Stimulated activated CD4-positive, alpha-beta T cell treated with anti-CD3 and anti-CD28 coated beads, Interleukin-1b, Interleukin-23, amount 100 ng/mL, for 1 hour (primary cell): ENCODE results near the gene PC.
"Not testable (repeated sequence)": the region's sequence is repeated elsewhere in the genome, so short reads cannot be mapped to it uniquely, and the experiment has no call there.

Experiments
- DNase-seq, 2 donors: peaks; one replicate each; pipeline ENCODE4 v3.0.0-alpha.2; 2020; ENCODE audit warnings: low read depth in 2 of 2

The PC gene

DNA sequence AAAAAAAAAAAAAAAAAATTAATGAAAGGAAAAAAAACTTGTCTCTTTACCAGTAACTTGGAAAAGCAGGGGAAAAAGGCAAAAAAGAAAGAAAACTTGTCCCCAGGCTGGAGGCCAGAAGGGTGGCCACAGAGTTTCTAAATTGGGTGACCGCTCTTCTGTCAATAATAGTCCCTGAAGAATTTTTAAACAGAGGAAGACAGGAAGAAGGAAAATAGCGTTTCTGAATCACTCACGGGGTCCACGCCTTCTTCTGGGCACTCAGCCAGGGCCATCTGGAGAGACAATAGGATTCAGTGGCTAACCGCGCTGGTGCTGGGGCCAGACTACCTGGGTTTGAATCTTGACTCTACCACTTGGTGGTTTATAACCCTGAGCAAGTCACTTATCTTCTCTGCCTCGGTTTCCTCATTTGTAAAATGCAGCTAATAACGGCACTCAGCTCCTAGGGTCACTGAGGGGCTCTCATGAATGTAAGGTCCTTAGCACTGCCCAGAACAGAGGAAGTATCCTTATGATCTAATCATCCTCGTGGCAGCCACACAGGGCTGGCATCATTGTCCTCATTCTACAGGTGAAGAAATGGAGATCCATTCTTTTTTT lies 23.9 kb upstream of the PC start:
- DNase-seq: no peak

DNA sequence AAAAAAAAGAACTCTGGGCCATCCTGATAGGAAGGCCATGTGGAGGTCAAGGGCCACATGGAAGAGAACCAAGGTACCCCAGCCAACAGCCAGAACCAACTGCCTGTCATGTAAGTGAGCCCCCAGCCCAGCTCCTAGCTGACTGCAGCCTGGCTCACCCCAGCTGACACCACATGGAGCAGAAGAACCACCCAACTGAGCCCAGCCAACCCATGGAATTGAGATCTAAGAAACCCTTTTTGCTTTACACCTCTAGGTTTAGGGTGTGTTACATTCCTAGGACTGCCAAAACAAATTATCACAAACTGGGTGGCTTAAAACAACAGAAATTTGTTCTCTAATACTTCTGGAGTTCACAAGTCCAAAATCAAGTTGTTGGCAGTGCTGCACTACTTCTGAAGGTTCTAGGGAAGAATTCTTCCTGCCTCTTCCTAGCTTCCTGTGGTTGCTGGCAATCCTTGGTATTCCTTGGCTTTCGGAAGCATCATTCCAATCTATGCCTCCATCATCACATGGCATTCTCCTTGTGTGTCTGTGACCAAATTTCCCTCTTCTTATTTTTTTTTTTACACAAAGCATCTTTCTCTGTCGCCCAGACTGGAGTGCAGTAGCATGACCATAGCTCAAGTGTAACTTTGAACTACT lies 21.3 kb upstream of the PC start:
- DNase-seq: no peak

DNA sequence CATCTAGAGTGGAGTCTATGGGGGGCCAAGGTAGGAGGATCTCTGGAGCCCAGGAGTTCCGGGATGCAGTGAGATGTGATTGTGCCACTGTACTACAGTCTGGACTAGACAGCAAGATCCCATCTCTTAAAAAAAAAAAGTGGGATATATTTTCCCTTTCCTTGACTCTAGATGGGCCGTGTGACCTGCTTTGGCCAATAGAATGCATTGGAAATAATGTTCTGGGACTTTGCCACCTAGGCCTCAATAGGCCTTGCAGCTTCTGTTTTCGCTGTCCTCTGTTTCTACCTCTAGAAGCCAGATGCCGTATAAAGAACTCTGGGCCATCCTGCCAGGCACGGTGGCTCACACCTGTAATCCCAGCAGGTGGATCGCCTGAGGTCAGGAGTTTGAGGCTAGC lies 20.5 kb upstream of the PC start:
- no peak for DNase-seq

DNA sequence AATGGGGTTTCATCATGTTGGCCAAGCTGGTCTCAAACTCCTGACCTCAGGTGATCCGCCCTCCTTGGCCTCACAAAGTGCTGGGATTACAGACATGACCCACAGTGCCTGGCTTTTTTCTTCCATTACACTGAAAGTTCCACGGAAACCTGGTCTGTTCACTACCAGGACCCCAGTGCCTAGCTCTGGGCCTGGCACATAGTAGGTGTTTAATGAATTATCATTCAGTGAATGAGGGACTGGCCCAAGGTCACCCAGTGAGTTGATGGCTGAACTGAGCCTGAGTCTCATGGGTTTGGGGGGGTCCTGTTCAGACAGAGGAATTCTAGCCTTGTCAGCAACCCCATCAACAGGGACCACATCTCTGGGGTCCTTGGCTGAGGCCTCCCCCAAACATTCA lies 20.0 kb upstream of the PC start:
- DNase-seq: no peak

DNA sequence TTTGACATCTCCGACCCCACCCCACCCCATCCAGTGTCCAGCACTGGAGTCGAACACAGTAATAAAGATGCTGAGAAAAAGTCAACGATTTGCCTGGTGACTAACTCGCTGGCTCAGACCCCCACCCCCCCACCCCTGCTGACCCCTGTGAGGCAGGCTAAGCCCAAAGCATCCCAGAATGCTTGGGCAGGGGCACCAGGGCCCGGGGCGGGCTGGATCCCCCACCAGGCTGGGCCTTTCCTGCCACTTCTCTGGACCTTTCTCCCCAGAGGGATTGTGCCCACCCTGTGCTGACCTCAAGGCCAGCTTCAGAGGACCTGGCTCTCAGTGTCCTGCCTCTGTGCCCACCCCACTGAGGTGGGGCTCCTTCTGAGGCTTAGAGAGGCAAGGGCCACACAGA lies 18.7 kb upstream of the PC start:
- DNase-seq: no peak

DNA sequence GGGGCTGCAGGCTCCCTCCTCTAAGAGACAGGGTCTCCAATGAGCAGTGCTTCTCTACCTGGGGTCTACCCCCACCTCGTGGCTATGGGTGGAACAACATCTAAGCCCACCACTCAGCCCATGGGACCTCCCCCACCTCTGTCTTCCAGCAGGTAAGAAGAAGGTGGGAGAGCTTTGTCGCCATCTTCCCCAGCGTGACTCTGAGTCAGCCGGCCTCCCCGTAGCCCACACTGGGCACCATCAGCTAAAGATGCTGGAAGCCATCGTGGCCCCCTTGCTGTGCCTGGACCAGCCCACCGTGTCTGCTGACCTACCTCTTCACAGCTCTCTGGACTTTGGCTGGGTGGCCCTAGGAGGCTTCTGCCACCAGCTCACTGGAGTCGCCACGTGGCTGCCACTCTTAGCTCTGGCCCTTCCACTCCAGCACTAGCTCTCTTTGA lies 17.9 kb upstream of the PC start:
- peak in 1 of 2 donors; percentile 8 for DNase-seq

DNA sequence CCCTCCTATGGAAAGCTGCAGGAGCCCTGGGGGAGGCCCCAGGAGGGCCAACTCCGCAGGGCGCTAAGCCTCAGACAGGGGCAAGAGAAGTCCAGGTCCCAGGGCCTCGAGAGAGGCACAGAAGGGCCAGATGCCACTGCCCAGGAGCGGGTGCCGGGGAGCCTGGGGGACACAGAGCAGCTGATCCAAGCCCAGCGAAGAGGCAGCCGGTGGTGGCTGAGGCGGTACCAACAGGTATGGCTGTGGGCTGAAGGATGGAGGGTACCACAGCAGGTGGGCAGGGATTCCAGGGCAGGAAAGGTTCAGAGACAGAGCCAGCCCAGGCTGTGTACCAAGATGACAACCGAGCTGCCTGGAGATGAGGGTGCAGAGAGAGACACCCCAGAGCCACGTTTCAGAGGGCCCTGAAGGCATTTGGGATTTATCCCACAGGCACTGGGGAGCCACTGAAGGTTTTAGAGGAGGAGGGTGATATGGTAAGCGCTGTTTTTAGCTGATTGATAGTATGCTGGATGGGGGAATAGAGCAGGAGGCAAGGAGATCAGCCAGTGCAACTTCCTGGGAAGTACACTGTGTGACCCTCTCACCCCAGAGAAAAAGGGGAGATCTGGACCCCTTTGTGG lies 17.3 kb upstream of the PC start:
- no peak for DNase-seq

DNA sequence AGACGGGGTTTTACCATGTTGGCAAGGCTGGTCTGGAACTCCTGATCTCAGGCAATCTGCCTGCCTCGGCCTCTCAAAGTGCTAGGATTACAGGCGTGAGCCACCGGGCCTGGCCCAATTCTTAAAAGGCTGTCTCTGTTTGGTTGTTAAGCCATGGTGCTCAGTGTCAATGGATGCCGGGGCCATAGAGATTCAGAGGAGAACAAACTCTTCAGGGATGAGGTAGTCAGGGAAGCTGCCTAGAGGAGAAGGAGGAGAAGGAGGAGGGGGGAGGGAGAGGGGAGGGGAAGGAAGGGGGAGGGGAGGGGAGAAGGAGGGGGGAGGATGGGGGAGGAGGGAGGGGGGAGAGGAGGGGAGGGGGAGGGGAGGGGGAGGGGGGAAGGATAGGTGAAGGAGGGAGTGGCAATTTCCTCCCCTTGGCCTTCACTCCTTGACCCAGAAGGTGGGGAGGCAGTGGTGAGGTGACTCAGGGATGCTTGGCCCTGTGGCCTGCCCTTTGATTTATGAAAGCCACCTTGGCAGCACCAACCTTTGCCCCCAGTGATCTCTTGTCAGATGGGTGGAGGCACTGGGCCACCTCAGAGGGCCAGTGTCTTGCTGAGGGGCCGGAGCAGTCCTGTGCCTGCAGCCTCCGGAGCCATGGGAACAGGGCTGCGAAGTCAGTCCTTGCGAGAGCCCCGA lies 16.7 kb upstream of the PC start, which contains the start of gene C11orf86:
Gene C11orf86 (plus strand): TSS at position 581 of the 681 bp plus-strand sequence. CDS start 59 bp downstream, at position 640.
- no peak for DNase-seq

DNA sequence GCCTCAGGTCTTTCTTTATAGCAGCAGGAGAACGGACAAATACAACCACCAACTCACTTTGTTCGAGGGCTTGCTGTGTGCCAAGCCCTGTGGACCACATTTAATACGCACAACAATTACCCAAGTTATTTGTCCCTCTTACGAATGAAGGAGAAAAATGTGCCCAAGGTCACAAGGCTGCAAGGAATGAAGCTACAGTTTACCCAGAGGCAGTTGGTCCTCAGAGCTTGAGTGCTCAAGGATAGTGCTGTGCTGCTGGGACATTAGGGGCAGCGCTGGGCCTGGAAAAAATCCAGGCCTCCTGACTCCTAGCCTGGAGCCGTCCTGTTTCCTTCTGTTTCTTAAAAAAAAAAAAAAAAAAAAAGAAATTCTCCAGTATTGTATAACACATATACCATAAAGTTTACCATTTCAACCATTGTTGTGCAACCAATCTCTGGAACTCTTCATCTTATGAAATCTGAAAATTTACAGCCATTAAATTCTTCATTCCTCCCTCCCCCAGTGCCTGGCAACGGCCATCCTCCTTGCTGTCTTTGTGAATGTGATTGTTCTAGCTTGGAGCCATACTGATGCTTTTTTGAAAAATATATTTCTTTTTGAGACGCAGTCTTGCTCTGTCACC lies 15.9 kb upstream of the PC start:
- no peak for DNase-seq

DNA sequence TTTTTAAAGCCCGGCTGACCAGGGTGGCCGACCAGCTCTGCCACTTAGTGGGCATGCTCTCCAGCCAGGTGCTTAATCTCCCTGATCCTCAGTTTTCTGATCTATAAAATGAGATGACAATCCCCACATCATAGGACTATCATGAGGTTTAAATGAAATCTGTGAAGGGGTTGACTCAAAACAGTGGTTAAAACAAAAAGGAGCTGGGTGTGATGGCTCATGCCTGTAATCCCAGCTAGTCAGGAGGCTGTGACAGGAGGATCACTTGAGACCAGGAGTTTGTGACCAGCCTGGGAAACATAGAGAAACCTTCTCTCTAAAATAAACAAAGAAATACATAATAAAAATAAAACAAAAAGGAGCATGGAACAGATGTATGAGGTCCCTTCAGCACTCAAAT lies 13.3 kb upstream of the PC start:
- DNase-seq: no peak

DNA sequence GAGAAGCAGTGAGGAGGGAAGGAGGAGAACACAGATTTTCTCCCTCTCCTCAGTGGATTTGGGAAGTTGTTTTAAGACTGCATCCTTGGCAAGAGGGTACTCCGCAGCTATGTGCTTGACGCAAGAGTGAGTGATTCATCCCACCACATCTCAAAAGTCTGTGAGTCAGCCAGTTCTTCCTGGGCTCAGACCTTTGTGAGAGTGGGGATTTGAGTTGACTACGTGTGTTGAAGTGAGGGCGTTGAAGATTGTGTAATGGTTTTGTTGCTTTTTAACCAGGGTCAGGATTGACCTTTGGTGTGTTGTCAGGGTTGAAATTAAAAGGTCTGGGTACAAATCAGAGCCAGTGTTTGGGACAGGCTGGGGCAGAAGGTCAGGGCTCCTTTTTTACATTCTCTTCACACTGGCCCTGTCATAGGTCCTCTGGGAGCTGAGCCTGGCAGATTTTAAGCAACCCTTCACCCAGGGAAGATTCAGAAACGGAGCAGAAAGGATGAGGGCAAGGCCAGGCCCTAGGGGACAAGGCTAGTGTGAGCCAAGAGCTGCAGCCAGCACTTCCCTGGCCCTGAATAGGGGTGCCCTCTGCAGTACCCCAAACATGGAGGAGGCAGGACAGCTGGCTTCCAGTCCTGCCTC lies 12.7 kb upstream of the PC start:
- DNase-seq: no peak

DNA sequence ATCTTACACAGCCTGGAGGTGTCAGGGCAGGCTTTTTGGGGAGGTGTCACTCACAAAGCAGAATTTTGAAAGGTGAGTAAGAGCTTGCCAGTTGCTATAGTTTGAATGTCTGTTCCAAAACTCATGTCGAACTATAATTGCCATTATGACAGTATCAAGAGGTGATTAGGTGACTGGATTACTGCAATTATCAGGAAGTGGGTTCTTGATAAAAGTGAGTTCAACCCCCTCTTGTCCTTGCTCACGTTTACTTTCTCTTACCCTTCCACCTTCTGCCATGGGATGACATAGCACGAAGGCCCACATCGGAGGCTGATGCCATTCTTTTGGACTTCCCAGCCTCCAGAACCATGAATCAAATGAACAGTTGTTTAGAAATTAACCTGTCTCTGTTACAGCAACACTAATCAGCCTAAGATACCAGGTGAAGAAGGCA lies 12.2 kb upstream of the PC start:
- no peak for DNase-seq

DNA sequence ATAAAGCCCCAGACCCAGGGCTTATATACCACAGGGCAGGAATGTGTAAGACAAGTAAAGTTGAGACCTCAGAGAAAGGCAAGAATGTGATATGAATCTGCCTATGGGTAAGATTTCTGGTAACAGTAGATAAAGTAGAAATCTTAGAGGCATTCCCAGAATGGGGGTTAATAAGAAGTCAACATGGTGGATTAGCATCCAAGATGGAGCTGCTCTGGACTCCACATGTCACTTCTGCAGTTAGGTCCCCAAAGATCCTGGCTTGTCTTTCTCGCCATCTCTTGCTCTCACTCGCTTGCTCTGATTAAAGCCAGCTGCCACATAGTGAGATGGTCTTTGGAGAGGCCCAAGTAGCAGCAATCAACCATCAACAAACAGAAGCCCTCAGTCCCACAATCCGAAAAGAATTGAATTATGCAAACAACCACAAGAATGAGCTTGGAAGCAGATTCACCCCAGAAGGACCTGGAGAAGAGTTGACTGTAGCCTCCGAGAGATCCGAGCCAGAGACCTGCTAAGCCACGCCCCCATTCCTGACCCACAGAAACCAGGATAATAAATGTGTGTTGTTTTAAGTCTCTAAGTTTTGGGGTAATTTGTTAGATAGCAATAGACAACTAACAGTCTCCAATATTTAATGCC lies 11.5 kb upstream of the PC start:
- no peak for DNase-seq

DNA sequence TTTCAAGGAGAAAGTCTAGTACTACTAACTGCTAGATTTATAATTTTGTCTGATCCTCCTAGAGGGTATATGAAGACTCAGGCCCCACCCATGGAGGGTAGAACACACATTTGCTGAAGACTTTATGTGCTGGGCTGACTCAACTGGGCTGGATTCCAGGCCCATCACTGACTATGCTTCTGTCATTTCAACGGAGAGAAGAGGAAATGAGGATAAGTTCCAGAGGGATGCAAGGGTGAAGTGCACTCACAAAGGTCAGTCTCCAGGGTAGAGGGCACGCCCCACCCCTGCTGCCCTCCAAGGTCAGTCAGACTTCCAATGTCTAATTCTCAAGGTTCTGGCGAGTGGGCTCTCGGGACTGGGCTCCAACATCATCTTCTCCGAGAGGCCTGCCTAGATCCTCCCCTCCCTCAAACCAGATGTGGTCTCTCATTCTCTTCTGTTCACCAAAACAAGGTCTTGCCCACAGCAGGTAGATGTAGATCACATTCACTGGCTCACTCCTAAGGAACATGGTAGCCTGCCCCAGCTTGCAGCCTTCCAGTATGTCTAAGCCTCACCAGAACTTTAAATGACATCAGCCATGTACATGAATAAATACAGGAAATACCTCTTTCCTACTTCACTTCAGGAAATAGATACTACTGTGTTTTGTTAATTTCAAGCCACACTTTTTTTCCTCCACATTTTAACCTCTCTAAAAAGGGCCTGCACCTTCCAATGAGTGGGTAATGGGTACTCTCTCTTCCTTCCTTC lies 9.7 kb upstream of the PC start:
- no peak for DNase-seq

DNA sequence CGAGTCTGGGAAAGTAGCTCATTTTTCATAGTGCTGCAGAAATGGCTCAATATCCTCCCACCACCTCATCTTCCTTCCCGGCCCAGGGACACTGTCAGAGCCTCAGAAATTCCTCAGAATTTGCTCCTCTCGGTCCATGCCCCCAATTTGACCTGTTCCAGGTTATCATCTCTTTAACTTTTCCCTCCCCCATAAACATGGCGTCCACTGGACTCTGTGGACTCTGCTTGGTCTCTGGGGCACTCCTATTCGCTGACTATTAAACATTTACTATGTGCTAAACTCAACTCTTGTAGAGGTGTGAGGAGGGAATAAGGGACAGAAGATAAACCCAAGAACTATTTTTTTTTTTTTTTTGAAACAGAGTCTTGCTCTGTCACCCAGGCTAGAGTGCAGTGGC lies 8.2 kb upstream of the PC start:
- DNase-seq: no peak

DNA sequence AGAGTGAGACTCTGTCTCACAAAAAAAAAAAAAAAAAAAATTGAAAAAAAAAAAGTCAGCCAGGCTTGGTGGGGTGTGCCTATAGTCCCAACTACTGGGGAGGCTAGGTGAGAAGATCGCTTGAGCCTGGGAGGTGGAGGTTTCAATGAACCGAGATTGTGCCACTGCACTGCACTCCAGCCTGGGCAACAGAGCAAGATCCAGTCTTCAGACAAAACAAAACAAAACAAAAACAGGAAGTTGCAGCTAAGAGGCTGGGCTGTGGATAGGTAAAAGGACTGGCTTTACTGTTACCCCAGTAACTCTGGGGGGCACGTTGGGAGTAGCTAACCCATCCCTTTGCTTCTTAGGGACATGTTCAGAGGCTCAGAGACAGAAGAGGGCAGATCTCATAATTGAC lies 6.3 kb upstream of the PC start:
- no peak for DNase-seq

DNA sequence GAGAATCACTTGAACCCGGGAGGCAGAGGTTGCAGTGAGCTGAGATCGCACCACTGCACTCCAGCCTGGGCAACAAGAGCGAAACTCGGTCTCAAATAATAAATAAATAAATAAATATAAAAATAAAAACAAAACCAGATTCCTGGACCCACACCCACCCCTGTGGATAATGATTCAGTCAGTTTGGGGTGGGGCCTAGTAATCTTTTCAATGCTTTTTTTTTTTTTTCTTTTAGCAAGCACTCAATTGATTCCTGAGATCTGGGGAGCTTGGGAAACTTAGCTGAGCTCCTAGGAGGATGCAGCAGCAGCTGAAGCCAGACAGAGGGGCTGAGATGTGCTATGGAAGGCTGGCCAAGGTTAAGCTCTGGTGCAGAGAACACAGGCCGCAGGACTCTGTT lies 4.6 kb upstream of the PC start:
- no peak for DNase-seq

DNA sequence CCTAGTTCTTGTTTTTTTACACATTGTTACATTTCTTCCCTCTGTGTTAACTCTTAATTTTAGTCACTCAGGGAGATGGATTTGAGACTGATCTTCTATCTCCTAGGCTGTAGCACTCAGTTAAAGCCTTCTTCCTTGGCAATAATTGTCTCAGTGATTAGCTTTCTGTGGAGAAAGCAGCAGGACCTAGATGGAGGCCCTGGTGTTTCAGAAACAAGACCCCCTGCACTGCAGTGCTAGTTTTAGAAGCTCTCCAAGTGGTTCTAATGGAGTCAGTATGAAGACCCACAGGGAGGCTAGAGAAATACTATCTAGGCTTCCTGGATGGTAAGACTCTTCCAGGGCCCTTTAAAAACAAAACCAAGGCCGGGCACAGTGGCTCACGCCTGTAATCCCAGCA lies 4.1 kb upstream of the PC start:
- DNase-seq: no peak

DNA sequence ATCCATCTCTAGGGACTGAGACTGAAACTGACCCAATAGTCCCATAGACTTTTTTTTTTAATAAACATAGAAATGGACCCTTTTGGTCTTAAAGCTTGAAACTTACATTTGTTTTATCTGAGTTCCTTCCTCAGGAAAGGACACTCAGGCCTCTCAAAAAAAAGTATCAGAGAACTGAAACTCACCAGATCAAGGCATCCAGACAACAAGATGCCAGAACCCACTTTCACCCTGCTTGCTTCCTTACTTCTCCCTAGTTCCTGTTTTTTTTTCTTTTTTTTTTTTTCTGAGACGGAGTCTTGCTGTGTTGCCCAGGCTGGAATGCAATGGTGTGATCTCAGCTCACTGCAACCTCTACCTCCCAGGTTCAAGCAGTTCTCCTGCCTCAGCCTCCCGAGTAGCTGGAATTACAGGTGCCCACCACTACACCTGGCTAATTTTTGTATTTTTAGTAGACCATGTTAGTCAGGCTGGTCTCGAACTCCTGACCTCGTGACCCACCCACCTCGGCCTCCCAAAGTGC lies 3.6 kb upstream of the PC start:
- not testable (repeated sequence) for DNase-seq

DNA sequence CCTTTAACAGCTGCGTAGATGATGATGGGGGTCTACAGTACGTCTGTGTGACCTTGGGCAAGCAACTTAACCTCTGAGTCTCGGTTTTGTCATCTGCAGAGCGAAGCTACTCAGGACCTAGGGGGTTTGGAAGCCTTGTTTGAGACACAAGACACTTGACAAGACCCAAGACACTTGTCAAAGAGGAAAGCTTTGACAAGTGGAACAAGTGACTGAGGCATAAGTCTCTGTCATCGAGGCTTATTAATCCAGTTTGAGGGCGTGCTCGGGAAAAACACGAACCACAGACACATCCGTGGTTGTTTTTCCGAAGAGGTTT lies 732 bp upstream of the PC start:
- DNase-seq: no peak

DNA sequence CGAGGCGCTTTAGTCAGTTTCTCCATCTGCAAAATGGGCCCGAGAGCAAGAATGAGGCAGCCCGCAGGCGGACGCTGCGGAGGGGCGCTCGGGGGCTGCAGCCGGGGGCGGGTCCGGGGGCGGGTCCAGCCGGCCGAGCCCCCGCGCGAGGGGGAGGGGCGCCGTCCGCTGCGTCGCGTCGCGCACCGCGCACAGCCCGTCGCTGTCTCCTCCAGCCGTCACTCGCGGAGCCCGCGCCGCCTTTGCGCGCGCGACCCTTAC lies 282 bp downstream of the PC start:
- peak in 1 of 2 donors; percentile 10 for DNase-seq
